PC-9 (cell line): ENCODE results near the gene SYTL1. TPM values are rescaled to one million over a fixed set of nuclear protein-coding genes. Genes with fewer than 3 reads are reported as not detected.
A peak's percentile ranks its signal among the peaks of the same experiment; 100 is the strongest.
"Not testable (repeated sequence)": the region's sequence is repeated elsewhere in the genome, so short reads cannot be mapped to it uniquely, and the experiment has no call there.

Experiments used
- BruUV-seq: library from RNA; stranded (reverse); fragments of 400-500 nt; replicated peaks from 2 replicates; lab custom pipeline; 2021; lab: Mats Ljungman, UMichigan
- CTCF ChIA-PET: fragments of 300-600 bp; sonication (Branson Sonifier 250); formaldehyde crosslinking; loops from one replicate; lab custom pipeline; 2022; ENCODE audit warnings: antibody characterized with exemption; lab: Charles Lee
- POLR2A ChIA-PET: fragments of 300-600 bp; sonication (Branson Sonifier 250); formaldehyde crosslinking; loops from one replicate; lab custom pipeline; 2022; ENCODE audit warnings: antibody characterized with exemption; ENCODE audit not compliant: unreplicated experiment; lab: Charles Lee
- DNase-seq, 2 experiments: peaks; one replicate each; pipeline versions ENCODE4 v3.0.0 to v3.0.0-alpha.2; 2015 to 2022; ENCODE audit warnings: mixed read lengths in 1 of 2
- H2AFZ ChIP-seq: fragments of 200-600 bp; sonication (generic); 2 replicates; pipeline ENCODE4 v1.8.1; 2017; ENCODE audit warnings: antibody characterized with exemption
- H3F3A ChIP-seq: fragments of 200-600 bp; sonication (generic); 2 replicates; pipeline ENCODE4 v1.8.1; 2017; ENCODE audit warnings: antibody characterized with exemption, mild to moderate bottlenecking, low read depth; ENCODE audit not compliant: insufficient read depth
- H3K27ac ChIP-seq: fragments of 200-600 bp; sonication (generic); 2 replicates; pipeline ENCODE4 v1.6.1; 2016; ENCODE audit warnings: mixed run types
- H3K27me3 ChIP-seq: fragments of 200-600 bp; sonication (generic); 2 replicates; pipeline ENCODE4 v1.6.1; 2016; ENCODE audit warnings: low read depth, mixed run types; ENCODE audit not compliant: insufficient read depth
- H3K36me3 ChIP-seq: fragments of 200-600 bp; sonication (generic); 2 replicates; pipeline ENCODE4 v1.6.1; 2016; ENCODE audit warnings: low read depth, mixed run types
- H3K4me1 ChIP-seq: fragments of 200-600 bp; sonication (generic); replicated peaks from 2 replicates; pipeline ENCODE4 v1.6.1; 2016; ENCODE audit warnings: mixed run types; ENCODE audit not compliant: insufficient read depth
- H3K4me2 ChIP-seq: fragments of 200-600 bp; sonication (generic); 2 replicates; pipeline ENCODE4 v1.6.1; 2017; ENCODE audit warnings: mixed run types
- H3K4me3 ChIP-seq: fragments of 200-600 bp; sonication (generic); 2 replicates; pipeline ENCODE4 v1.6.1; 2016; ENCODE audit warnings: mixed run types
- H3K79me2 ChIP-seq: fragments of 200-600 bp; sonication (generic); 2 replicates; pipeline ENCODE4 v1.6.1; 2017; ENCODE audit warnings: low read depth, mixed run types
- H3K9me2 ChIP-seq: fragments of 200-600 bp; sonication (generic); 2 replicates; pipeline ENCODE4 v1.8.1; 2017; ENCODE audit warnings: mild to moderate bottlenecking; ENCODE audit not compliant: insufficient read depth
- H3K9me3 ChIP-seq: fragments of 200-600 bp; sonication (generic); 2 replicates; pipeline ENCODE4 v1.8.1; 2016; ENCODE audit warnings: low read depth; ENCODE audit not compliant: insufficient read depth
- H4K20me1 ChIP-seq: fragments of 200-600 bp; sonication (generic); 2 replicates; pipeline ENCODE4 v1.8.1; 2017; ENCODE audit not compliant: insufficient read depth
- CTCF ChIP-seq: fragments of 200-600 bp; sonication (generic); conservative IDR thresholded peaks from 2 replicates; pipeline ENCODE4 v1.6.1; 2017; ENCODE audit warnings: mixed run types, antibody characterized with exemption, mild to moderate bottlenecking, moderate library complexity
- EZH2 ChIP-seq: fragments of 200-600 bp; sonication (generic); IDR thresholded peaks from 2 replicates; pipeline ENCODE4 v1.8.0; 2017; ENCODE audit warnings: antibody characterized with exemption, low read depth
- intact Hi-C: fragments of 100-400 bp; cut with micrococcal nuclease; formaldehyde crosslinking; loops from one replicate; pipeline ENCODE4 v1.10.0; 2022; ENCODE audit not compliant: unreplicated experiment
- total RNA-seq: library from RNA; stranded (reverse); gene quantifications from 2 replicates; pipeline ENCODE4 v1.2.3, GENCODE V29; 2021

The SYTL1 gene
- total RNA-seq, 1 experiment from 2014 or later: 43.7 TPM

DNA sequence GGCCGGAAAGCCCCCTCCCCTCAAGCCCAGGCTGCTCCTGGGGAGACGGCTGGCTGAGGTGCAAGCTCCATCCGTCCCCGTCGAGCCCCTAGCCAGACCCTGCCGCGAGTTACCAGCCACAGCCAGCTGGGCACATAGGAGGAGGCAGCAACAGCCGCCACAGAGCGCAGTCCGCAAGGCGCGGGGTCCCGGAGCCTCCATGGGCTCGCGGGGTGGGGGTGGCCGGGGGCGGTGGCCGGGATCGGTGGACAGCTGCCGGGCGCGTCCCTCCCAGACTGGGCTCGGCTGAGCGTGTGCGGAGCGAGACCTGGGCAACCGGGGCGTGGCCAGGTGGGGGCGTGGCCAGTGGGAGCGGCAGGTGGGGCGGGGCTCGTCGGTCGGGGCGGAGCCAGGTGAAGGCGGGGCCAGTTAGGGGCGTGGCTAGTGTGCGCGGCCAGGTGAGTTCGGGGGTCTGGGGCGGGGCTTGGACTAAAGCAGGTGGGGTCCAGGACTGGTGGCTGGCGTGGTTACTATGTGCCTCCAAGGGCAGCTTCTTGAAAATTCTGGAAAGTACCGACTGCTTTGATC lies 41.3 kb downstream of the SYTL1 start, which contains the start of gene CD164L2:
Gene CD164L2, minus strand, starts transcription at position 295 of the 567 bp plus-strand sequence. Its CDS starts 94 bp downstream, at position 201.
- H3K4me1 ChIP-seq: no peaks in the 10 kb centered on the region
- H3K9me2 ChIP-seq: no peaks in the 10 kb centered on the region
- H3K27me3 ChIP-seq: no peaks in the 10 kb centered on the region
- no TSS peak for BruUV-seq
- H3K36me3 ChIP-seq: no peaks in the 10 kb centered on the region
- DNase-seq: peak in 1 of 2 experiments; percentile 73
- no peak within 1 kb of the TSS for H3K27ac ChIP-seq
- H3K9me3 ChIP-seq: no peaks in the 10 kb centered on the region
- H4K20me1 ChIP-seq: no peaks in the 10 kb centered on the region
- intact Hi-C loops: loop anchor here (2.0 kb wide), 1 partner anchor 16 kb away; the partner anchor contains the start of gene MAP3K6
- peak within 1 kb of the TSS; percentile 63; the same call in 1 of the 2 replicates for H3K4me2 ChIP-seq
- ChIA-PET POLR2A (interaction anchor here (0.5 kb wide), 1 partner anchor 388 kb away, joined by 7 read pairs; no protein-coding TSS in a partner anchor), CTCF (interaction anchor here (0.6 to 1.4 kb wide), 2 partner anchors 14 to 17 kb away, joined by 4 to 5 read pairs; no protein-coding TSS in a partner anchor)
- H3K4me3 ChIP-seq: no peak within 1 kb of the TSS
- no peaks in the 10 kb centered on the region for H3K79me2 ChIP-seq
- H2AFZ ChIP-seq: no peak within 1 kb of the TSS
- no peaks in the 10 kb centered on the region for H3F3A ChIP-seq
- TF ChIP-seq EZH2: no peak
- TF ChIP-seq CTCF: no peak

- DNase-seq: no peak
- POLR2A ChIA-PET: no interaction called here
- Histone ChIP-seq H3K4me3 (no peak overlapping the region), H3K9me2 (no peaks in the 10 kb centered on the region), H3K27ac (no peak overlapping the region), H3K79me2 (no peaks in the 10 kb centered on the region), H4K20me1 (no peaks in the 10 kb centered on the region), H3K9me3 (no peaks in the 10 kb centered on the region), H3F3A (no peaks in the 10 kb centered on the region), H3K27me3 (no peaks in the 10 kb centered on the region), H3K4me1 (no peaks in the 10 kb centered on the region), H2AFZ (no peak overlapping the region), H3K36me3 (no peaks in the 10 kb centered on the region), H3K4me2 (no peak overlapping the region; the same call in 1 of the 2 replicates)
- TF ChIP-seq EZH2 (no peak), CTCF (no peak)
- CTCF ChIA-PET: interaction anchor here (0.6 kb wide), 1 partner anchor 141 kb away, joined by 4 read pairs; no protein-coding TSS in a partner anchor
- intact Hi-C loops: loop anchor here (2.0 kb wide), 1 partner anchor 17 kb away; the partner anchor contains the start of gene MAP3K6
- no TSS peak for BruUV-seq
Measured at GRCh38 chr1:27383661-27384060, 41.8 kb downstream of the SYTL1 start.

GRCh38 chr1:27384797-27385196 lies 43.0 kb downstream of the SYTL1 start:
- CTCF ChIA-PET, H3K4me3 ChIP-seq, H3K27me3 ChIP-seq, H4K20me1 ChIP-seq, H3K9me2 ChIP-seq, H3K36me3 ChIP-seq, intact Hi-C loops, DNase-seq, BruUV-seq, H3K4me2 ChIP-seq, H3F3A ChIP-seq, H3K4me1 ChIP-seq, H3K27ac ChIP-seq, H2AFZ ChIP-seq, H3K79me2 ChIP-seq, H3K9me3 ChIP-seq: not testable (repeated sequence)
- POLR2A ChIA-PET: interaction anchor here (0.7 kb wide), 1 partner anchor 388 kb away, joined by 6 read pairs; the partner anchor contains the start of gene STX12
